Endothelial cell (in vitro differentiated cells): ENCODE measurements around the gene CDKL5. TPM values are rescaled to one million over a fixed set of nuclear protein-coding genes. Genes with fewer than 3 reads are reported as not detected.

Source experiments
- DNase-seq: peaks from one replicate; pipeline ENCODE4 v3.0.0; 2021; ENCODE audit warnings: low spot score
- H3K27ac Mint-ChIP-seq: one replicate; pipeline ENCODE4 v1.8.0; 2021; ENCODE audit warnings: mixed read lengths, inconsistent platforms; ENCODE audit not compliant: unreplicated experiment
- H3K27me3 Mint-ChIP-seq: one replicate; pipeline ENCODE4 v1.8.0; 2021; ENCODE audit warnings: mild to moderate bottlenecking, moderate library complexity, mixed read lengths, inconsistent platforms; ENCODE audit not compliant: unreplicated experiment
- H3K36me3 Mint-ChIP-seq: one replicate; pipeline ENCODE4 v1.8.0; 2021; ENCODE audit warnings: mild to moderate bottlenecking, low read depth, mixed read lengths, inconsistent platforms; ENCODE audit not compliant: unreplicated experiment
- H3K4me1 Mint-ChIP-seq: one replicate; pipeline ENCODE4 v1.8.0; 2021; ENCODE audit warnings: mild to moderate bottlenecking, mixed read lengths, inconsistent platforms; ENCODE audit not compliant: unreplicated experiment
- H3K4me3 Mint-ChIP-seq: one replicate; pipeline ENCODE4 v1.8.0; 2021; ENCODE audit warnings: mild to moderate bottlenecking, mixed read lengths, inconsistent platforms; ENCODE audit not compliant: unreplicated experiment
- H3K9me3 Mint-ChIP-seq: one replicate; pipeline ENCODE4 v1.8.0; 2021; ENCODE audit warnings: mixed read lengths, inconsistent platforms; ENCODE audit not compliant: unreplicated experiment
- long read RNA-seq: library from polyadenylated mRNA; unstranded; transcript quantifications from one replicate; pipeline ENCODE4 v2.0.0, GENCODE V29; 2020; ENCODE audit not compliant: unreplicated experiment
- total RNA-seq: library from RNA; stranded (reverse); fragmentation: NEBNext Ultra II Directional; extraction: Animal tissue kit (Norgen Biotek cat#: 25700); gene quantifications from one replicate; pipeline ENCODE4 v1.2.1, GENCODE V29; 2021; ENCODE audit not compliant: unreplicated experiment
- TF ChIP-seq, protein P1 (sequence below): fragments of 200-600 bp; sonication (generic); IDR thresholded peaks from one replicate; pipeline ENCODE4 v1.5.0; 2021; ENCODE audit warnings: antibody characterized with exemption; ENCODE audit not compliant: unreplicated experiment

CDKL5 gene
- total RNA-seq = 10.6 TPM
- long read RNA-seq, partial matches to known transcripts = 1 of 1 reads
- long read RNA-seq, other reads (novel, unspliced or antisense) = 0 of 1 reads

DNA sequence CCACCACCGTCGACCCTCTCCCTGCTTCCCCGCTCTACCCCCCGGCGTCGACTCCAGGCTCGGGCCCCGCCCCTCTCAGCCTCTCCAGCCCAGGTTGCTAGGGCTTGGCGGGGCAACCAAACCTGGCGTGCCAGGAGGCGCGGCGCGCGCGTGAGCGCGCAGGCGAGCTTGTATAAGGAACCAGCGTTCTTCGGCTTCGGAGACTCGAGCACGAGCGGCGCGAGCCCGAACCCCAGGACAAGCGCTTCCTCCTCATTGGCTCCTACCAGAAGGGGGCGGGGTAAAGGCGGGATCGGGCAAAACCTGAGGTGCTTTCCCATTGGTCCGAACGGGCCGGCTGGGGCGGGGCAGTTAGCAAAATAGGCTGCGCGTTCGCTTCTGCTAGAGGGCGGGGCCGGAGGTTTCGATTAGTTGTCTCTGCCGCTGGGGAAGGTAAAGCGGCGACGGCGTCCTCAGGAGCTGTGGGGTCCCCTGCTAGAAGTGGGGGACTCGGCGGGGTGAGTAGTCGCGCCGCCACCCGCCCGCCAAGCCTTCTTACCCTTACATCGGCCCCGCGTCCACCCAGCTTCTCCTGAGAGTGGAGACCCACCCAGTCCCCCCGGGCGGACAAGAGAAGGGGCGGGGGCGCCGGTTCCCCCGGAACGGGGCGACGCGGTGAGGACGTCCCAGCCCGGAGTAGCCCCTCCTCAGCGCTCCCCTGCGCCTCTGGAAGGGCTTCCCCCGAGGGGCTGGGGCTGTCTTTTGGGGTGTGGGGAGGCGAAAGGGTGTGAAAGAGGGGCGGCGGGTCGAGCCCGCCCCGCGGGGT, at the start of gene CDKL5:
TSS of gene CDKL5 (plus strand) at position 410 of the 805 bp plus-strand sequence. CDS start 81,489 bp downstream, outside the sequence.
- DNase-seq = peak; percentile 90
- Mint-ChIP-seq H3K27ac (no peak within 1 kb of the TSS), H3K36me3 (no peaks in the 10 kb centered on the region), H3K4me3 (peak within 1 kb of the TSS; percentile 91), H3K27me3 (no peaks in the 10 kb centered on the region), H3K4me1 (peaks cover 9% of the 10 kb centered on the region), H3K9me3 (no peaks in the 10 kb centered on the region)
- TF ChIP-seq, protein P1, sequence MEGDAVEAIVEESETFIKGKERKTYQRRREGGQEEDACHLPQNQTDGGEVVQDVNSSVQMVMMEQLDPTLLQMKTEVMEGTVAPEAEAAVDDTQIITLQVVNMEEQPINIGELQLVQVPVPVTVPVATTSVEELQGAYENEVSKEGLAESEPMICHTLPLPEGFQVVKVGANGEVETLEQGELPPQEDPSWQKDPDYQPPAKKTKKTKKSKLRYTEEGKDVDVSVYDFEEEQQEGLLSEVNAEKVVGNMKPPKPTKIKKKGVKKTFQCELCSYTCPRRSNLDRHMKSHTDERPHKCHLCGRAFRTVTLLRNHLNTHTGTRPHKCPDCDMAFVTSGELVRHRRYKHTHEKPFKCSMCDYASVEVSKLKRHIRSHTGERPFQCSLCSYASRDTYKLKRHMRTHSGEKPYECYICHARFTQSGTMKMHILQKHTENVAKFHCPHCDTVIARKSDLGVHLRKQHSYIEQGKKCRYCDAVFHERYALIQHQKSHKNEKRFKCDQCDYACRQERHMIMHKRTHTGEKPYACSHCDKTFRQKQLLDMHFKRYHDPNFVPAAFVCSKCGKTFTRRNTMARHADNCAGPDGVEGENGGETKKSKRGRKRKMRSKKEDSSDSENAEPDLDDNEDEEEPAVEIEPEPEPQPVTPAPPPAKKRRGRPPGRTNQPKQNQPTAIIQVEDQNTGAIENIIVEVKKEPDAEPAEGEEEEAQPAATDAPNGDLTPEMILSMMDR = no peak

DNA sequence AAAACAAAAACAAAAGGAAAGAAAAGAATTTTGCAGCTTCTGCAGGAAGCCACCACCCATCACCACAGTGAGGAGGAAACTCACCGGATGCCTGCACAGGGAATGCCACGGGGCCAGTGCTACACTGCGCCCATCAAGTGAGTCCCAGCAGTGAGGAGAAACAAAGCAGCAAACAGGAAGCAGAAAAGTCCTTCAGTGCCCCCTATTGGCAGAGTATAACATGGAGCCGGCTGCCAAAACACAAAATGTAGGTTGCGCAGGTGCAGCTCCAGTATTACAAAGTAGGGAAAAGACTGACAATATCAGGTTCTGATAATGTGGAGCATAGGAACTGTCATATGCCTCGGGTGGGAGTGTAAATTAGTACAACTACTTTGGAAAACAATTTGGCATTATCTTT, 47.6 kb upstream of the CDKL5 start:
- peak; percentile 34 for DNase-seq
- no peak overlapping the region for H3K27ac Mint-ChIP-seq
- no peak overlapping the region for H3K4me3 Mint-ChIP-seq
- H3K27me3 Mint-ChIP-seq = peaks cover 4% of the 10 kb centered on the region
- H3K36me3 Mint-ChIP-seq = no peaks in the 10 kb centered on the region
- no peaks in the 10 kb centered on the region for H3K9me3 Mint-ChIP-seq
- TF ChIP-seq, protein P1 = peak; percentile 58
- no peaks in the 10 kb centered on the region for H3K4me1 Mint-ChIP-seq

DNA sequence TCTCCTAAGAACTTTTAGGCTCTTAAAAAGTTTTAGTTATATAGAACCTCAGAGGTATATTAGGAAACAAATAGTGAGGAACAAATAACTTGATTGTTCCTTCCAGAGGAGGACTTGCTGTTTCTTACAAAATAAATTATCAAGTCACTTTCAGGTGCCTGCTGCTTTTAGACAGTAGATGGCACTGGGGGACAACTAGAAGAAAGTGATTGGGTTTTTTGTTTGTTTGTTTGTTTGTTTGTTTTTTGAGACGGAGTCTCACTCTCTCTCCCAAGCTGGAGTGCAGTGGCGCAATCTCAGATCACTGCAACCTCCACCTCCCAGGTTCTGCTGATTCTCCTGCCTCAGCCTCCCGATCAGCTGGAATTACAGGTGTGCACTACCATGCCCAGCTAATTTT, 35.4 kb upstream of the CDKL5 start:
- Mint-ChIP-seq H3K4me1 (no peaks in the 10 kb centered on the region), H3K36me3 (no peaks in the 10 kb centered on the region), H3K4me3 (no peak overlapping the region), H3K27ac (no peak overlapping the region), H3K27me3 (no peaks in the 10 kb centered on the region), H3K9me3 (no peaks in the 10 kb centered on the region)
- DNase-seq = no peak
- TF ChIP-seq, protein P1 = no peak

DNA sequence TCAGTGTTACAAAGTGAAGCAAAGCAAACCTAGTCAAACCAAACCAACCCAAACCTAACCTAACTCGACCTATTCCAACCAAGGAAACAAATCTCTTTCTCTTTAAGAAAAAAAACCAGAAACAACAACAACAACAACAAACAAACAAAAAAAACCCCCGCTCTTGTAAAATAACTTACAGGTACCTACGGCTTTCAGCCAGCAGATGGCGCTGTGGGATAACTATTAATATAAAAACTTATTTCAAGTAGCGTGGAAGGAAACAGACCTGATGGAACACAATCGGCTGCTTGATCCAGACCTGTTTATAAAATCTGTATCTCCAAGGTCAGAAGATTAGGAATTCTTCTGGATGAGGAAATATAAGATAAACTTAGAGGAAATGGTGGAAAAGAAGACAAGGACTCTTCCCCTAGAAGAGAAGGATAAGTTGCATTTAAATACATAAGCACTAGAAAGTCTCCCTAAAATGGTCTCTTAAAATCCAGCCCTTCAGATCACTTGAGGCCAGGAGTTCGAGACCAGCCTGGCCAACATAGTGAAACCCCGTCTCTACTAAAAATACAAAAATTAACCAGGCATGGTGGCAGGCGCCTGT, 34.4 kb upstream of the CDKL5 start:
- DNase-seq = peak; percentile 50
- TF ChIP-seq, protein P1 = peak; percentile 70
- no peaks in the 10 kb centered on the region for H3K36me3 Mint-ChIP-seq

DNA sequence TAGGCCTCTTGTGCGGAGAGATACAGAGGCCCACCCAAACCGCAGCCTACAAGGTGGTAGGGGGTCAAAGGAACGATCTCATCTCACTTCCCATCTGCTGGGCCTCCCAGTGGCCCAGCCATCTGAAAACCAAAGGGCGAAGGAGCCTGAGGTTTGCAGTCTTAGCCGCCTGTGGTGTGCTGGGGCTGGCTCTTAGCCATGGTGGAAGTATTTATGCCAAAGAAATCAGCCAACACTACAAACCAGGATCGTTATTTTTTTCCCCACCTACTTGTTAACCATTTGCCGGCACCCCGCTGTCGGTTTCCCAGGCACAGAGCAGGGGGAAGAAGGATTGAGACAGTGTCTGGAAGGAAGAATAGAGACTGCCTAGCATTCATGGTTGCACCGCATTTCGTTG, 30.9 kb upstream of the CDKL5 start:
- H3K27me3 Mint-ChIP-seq = peaks cover 1% of the 10 kb centered on the region
- TF ChIP-seq, protein P1 = no peak
- H3K4me3 Mint-ChIP-seq = no peak overlapping the region
- H3K27ac Mint-ChIP-seq = no peak overlapping the region
- no peaks in the 10 kb centered on the region for H3K4me1 Mint-ChIP-seq
- DNase-seq = no peak
- no peaks in the 10 kb centered on the region for H3K36me3 Mint-ChIP-seq
- no peaks in the 10 kb centered on the region for H3K9me3 Mint-ChIP-seq

More for the DNA sequence above, 34.4 kb upstream of the CDKL5 start:
- no peaks in the 10 kb centered on the region for H3K27me3 Mint-ChIP-seq
- H3K4me1 Mint-ChIP-seq = no peaks in the 10 kb centered on the region
- no peaks in the 10 kb centered on the region for H3K9me3 Mint-ChIP-seq
- H3K4me3 Mint-ChIP-seq = no peak overlapping the region
- no peak overlapping the region for H3K27ac Mint-ChIP-seq
